Measurements from ENCODE around the gene DAB2IP.

The DAB2IP gene

GRCh38 chr9:121646992-121647391 lies 4.4 kb upstream of the DAB2IP start:
- no peak overlapping the region for H3K27ac ChIP-seq (ENCODE audit: low read depth, low read length)
- no peak overlapping the region for H3K9ac ChIP-seq (ENCODE audit: low read depth, low read length)
- 88% methylated on average over 1 of the region's 1 CpG for WGBS
- H3K27me3 ChIP-seq (ENCODE audit: insufficient read depth, low read length): peaks cover 6% of the 10 kb centered on the region; the same call in 1 of the 2 replicates
- no peak overlapping the region for H3K4me3 ChIP-seq (ENCODE audit: low read length)
- H3K36me3 ChIP-seq (ENCODE audit: insufficient read depth, low read length): no peaks in the 10 kb centered on the region
- peaks cover 23% of the 10 kb centered on the region for H3K4me1 ChIP-seq (ENCODE audit: insufficient read depth, low read length)
- no peaks in the 10 kb centered on the region for H3K9me3 ChIP-seq (ENCODE audit: insufficient read depth, low read depth, low read length)

DNA sequence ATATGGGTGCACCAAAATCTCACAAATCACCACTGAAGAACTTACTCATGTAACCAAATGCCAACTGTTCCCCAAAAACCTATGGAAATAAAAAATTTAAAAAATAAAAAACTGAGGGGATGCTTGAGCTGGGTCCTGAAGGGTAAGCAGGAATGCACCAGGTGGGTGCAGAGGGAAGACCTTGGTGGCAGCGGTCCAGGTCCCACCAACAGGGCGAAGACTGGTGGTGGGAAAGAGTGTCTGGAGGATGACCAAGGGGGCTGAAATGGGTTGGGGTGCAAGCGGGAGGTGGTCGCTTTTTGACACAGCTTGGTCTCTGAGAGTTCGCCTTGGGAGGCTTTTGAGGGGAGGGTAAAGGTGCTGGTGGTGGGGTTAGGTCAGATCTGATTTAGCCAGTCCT lies 3.3 kb upstream of the DAB2IP start:
- peaks cover 30% of the 10 kb centered on the region for H3K4me1 ChIP-seq (ENCODE audit: insufficient read depth, low read length)
- H3K36me3 ChIP-seq (ENCODE audit: insufficient read depth, low read length): no peaks in the 10 kb centered on the region
- no peak overlapping the region for H3K27ac ChIP-seq (ENCODE audit: low read depth, low read length)
- peaks cover 6% of the 10 kb centered on the region; the same call in 1 of the 2 replicates for H3K27me3 ChIP-seq (ENCODE audit: insufficient read depth, low read length)
- no peak overlapping the region for H3K9ac ChIP-seq (ENCODE audit: low read depth, low read length)
- WGBS: 89% methylated on average over 5 of the region's 5 CpGs
- H3K9me3 ChIP-seq (ENCODE audit: insufficient read depth, low read depth, low read length): no peaks in the 10 kb centered on the region
- H3K4me3 ChIP-seq (ENCODE audit: low read length): no peak overlapping the region

DNA sequence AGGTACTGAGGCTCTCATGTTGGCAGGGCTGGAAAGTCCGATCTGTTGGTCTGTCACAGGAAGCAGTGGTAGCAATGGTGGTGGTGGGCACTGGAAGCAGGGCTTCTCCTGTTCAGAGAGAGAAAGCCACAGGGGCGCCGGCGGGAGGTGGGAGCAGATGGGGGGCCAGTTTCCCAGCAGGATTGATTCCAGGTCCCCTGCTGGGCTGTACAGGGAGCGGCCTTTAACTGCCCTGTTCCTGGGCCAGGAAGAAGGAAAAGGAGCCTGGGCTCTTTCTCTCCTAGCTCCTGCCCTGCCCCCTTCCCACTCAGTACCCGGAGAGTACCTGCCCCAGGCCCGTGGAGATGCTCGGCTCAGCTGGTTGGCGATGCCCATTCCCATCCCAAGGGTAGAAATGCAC lies 2.6 kb upstream of the DAB2IP start:
- Histone ChIP-seq H3K36me3 (ENCODE audit: insufficient read depth, low read length) (no peaks in the 10 kb centered on the region), H3K27ac (ENCODE audit: low read depth, low read length) (no peak overlapping the region), H3K9ac (ENCODE audit: low read depth, low read length) (no peak overlapping the region), H3K4me1 (ENCODE audit: insufficient read depth, low read length) (peaks cover 30% of the 10 kb centered on the region), H3K4me3 (ENCODE audit: low read length) (no peak overlapping the region), H3K27me3 (ENCODE audit: insufficient read depth, low read length) (peaks cover 6% of the 10 kb centered on the region; the same call in 1 of the 2 replicates), H3K9me3 (ENCODE audit: insufficient read depth, low read depth, low read length) (no peaks in the 10 kb centered on the region)
- WGBS: 76% methylated on average over 9 of the region's 9 CpGs

GRCh38 chr9:121649476-121650216 lies 1.8 kb upstream of the DAB2IP start:
- Histone ChIP-seq H3K27me3 (ENCODE audit: insufficient read depth, low read length) (peaks cover 6% of the 10 kb centered on the region; the same call in 1 of the 2 replicates), H3K4me1 (ENCODE audit: insufficient read depth, low read length) (peaks cover 30% of the 10 kb centered on the region), H3K27ac (ENCODE audit: low read depth, low read length) (no peak overlapping the region), H3K4me3 (ENCODE audit: low read length) (peak overlapping the region; percentile 83), H3K9me3 (ENCODE audit: insufficient read depth, low read depth, low read length) (no peaks in the 10 kb centered on the region), H3K36me3 (ENCODE audit: insufficient read depth, low read length) (no peaks in the 10 kb centered on the region), H3K9ac (ENCODE audit: low read depth, low read length) (no peak overlapping the region)
- WGBS: 42% methylated on average over 9 of the region's 9 CpGs

DNA sequence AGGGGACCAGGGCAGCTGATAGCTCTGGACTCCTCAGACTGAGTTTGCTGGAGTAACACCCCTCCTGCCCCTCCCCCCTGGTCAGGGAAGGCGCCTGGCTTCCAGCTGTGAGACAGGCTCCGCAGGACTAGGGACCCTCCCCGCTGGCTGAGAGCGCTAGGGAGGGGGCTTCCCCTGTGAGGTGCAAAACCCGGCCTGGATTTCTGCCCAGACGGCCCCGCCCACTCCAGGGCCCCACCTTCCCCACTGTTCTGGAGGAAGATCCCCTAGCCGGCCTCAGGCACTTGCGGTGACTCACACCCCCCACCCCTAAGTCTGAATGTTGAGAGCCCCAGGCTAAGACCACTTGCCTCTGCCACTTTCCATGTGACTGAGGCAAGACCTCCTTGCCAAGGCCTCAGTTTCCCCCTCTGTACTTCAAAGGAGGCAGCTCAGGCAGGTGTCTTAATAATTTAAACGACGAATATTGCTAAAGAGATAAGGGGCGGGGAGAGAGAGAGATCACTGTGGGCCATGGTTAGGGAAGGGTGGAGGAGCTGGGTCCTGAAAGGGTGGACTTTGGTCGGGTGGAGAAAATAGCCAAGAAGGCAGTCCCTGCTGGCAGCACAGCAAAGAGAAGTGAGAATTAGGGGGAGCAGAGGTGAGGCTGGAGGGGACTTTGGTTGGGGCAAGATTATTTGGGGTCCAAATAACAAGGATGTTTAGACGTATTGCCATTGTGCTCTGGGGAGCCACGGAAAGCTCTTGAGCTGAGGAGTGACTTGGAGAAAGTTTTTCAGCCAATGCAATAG lies 1.0 kb upstream of the DAB2IP start:
- Histone ChIP-seq H3K4me3 (ENCODE audit: low read length) (peak overlapping the region; percentile 83), H3K9ac (ENCODE audit: low read depth, low read length) (no peak overlapping the region), H3K27me3 (ENCODE audit: insufficient read depth, low read length) (peaks cover 6% of the 10 kb centered on the region; the same call in 1 of the 2 replicates), H3K9me3 (ENCODE audit: insufficient read depth, low read depth, low read length) (no peaks in the 10 kb centered on the region), H3K4me1 (ENCODE audit: insufficient read depth, low read length) (peaks cover 30% of the 10 kb centered on the region), H3K27ac (ENCODE audit: low read depth, low read length) (no peak overlapping the region), H3K36me3 (ENCODE audit: insufficient read depth, low read length) (no peaks in the 10 kb centered on the region)
- 11% methylated on average over 15 of the region's 15 CpGs for WGBS

- 15% methylated on average over 9 of the region's 9 CpGs for WGBS
- H3K27me3 ChIP-seq (ENCODE audit: insufficient read depth, low read length): peaks cover 6% of the 10 kb centered on the region; the same call in 1 of the 2 replicates
- H3K9me3 ChIP-seq (ENCODE audit: insufficient read depth, low read depth, low read length): no peaks in the 10 kb centered on the region
- H3K27ac ChIP-seq (ENCODE audit: low read depth, low read length): peak overlapping the region; percentile 28; the same call in 1 of the 2 replicates
- no peaks in the 10 kb centered on the region for H3K36me3 ChIP-seq (ENCODE audit: insufficient read depth, low read length)
- H3K9ac ChIP-seq (ENCODE audit: low read depth, low read length): no peak overlapping the region
- H3K4me1 ChIP-seq (ENCODE audit: insufficient read depth, low read length): peaks cover 30% of the 10 kb centered on the region
- peak overlapping the region; percentile 83 for H3K4me3 ChIP-seq (ENCODE audit: low read length)
Measured at GRCh38 chr9:121651008-121651294, 483 bp upstream of the DAB2IP start.

DNA sequence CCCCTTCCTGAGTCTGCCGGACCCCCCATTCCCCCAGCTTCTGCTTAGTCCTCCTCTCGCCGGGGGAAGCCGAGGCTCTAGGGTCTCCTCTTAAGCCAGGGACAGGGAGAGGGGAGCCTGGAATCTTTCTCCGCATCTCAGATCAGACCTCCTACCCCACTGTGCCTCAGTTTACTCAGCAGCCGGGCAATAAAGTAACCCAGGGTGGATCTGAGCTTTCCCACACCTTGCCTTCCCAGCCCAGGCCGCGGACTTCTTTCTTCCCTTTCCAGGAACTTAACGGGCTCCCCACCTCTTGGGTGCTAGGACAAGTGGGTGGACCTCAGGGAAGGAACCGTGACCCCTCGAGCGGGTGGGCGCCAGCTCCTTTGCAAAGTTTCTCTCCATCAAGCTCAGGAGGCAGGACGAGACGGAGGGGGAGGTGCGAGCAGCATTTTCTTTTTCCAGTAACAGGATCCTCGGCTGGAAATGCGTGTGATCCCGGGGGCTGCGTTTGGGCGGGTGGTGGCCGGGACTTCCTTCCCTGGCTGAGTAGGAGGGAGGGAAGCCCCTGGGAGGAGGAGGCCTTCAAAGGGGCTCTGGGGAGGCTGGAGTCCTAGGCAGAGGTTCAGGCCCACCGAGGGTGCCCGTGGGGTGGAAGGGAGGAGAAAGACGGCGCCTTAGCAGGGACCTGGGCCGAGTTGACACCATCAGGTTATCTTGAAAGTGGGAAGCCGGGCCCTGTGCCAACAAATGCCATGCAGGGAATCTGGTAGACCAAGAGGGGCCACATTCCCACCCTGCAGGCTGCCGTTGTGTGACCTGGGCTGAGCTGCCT lies 795 bp downstream of the DAB2IP start:
- Histone ChIP-seq H3K27me3 (ENCODE audit: insufficient read depth, low read length) (peaks cover 6% of the 10 kb centered on the region; the same call in 1 of the 2 replicates), H3K4me1 (ENCODE audit: insufficient read depth, low read length) (peaks cover 26% of the 10 kb centered on the region)

DNA sequence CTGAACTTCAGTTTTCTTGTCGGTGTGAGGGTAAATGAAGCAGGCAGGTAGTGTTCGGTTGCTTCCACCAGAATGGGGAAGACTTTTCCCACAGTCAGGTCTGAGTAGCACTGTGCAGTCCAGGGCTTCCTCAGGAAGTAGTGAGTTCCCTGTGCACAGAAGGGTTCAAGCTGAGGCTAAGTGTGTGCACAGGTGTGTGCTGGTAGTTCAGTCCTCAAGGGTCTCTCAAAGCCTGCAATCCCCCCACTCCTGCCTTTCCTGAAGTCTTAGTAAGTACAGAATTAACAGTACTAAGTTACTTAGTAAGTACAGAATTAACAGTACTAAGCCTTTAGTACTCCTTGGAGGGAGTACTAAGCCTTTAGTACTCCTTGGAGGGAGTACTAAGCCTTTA lies 1.4 kb downstream of the DAB2IP start:
- Histone ChIP-seq H3K36me3 (ENCODE audit: insufficient read depth, low read length) (peaks cover 5% of the 10 kb centered on the region; the same call in 1 of the 2 replicates), H3K4me3 (ENCODE audit: low read length) (peak overlapping the region; percentile 83), H3K27me3 (ENCODE audit: insufficient read depth, low read length) (peaks cover 6% of the 10 kb centered on the region; the same call in 1 of the 2 replicates), H3K27ac (ENCODE audit: low read depth, low read length) (no peak overlapping the region), H3K9me3 (ENCODE audit: insufficient read depth, low read depth, low read length) (no peaks in the 10 kb centered on the region), H3K4me1 (ENCODE audit: insufficient read depth, low read length) (peaks cover 26% of the 10 kb centered on the region), H3K9ac (ENCODE audit: low read depth, low read length) (peak overlapping the region; percentile 71; the same call in 1 of the 2 replicates)
- WGBS: 31% methylated on average over 2 of the region's 2 CpGs

More for the DNA sequence above, 795 bp downstream of the DAB2IP start:
- Histone ChIP-seq H3K27ac (ENCODE audit: low read depth, low read length) (no peak overlapping the region; the same call in 1 of the 2 replicates), H3K9ac (ENCODE audit: low read depth, low read length) (peak overlapping the region; percentile 71), H3K36me3 (ENCODE audit: insufficient read depth, low read length) (peaks cover 5% of the 10 kb centered on the region; the same call in 1 of the 2 replicates), H3K4me3 (ENCODE audit: low read length) (peak overlapping the region; percentile 83), H3K9me3 (ENCODE audit: insufficient read depth, low read depth, low read length) (no peaks in the 10 kb centered on the region)
- WGBS: 3% methylated on average over 29 of the region's 29 CpGs

GRCh38 chr9:121654499-121655140 lies 3.2 kb downstream of the DAB2IP start:
- WGBS: 76% methylated on average over 3 of the region's 3 CpGs
- Histone ChIP-seq H3K36me3 (ENCODE audit: insufficient read depth, low read length) (peaks cover 5% of the 10 kb centered on the region; the same call in 1 of the 2 replicates), H3K4me3 (ENCODE audit: low read length) (no peak overlapping the region), H3K4me1 (ENCODE audit: insufficient read depth, low read length) (peaks cover 14% of the 10 kb centered on the region), H3K9ac (ENCODE audit: low read depth, low read length) (no peak overlapping the region), H3K27ac (ENCODE audit: low read depth, low read length) (no peak overlapping the region), H3K9me3 (ENCODE audit: insufficient read depth, low read depth, low read length) (no peaks in the 10 kb centered on the region), H3K27me3 (ENCODE audit: insufficient read depth, low read length) (peaks cover 6% of the 10 kb centered on the region; the same call in 1 of the 2 replicates)

GRCh38 chr9:121655231-121655755 lies 3.9 kb downstream of the DAB2IP start:
- H3K27me3 ChIP-seq (ENCODE audit: insufficient read depth, low read length): peaks cover 6% of the 10 kb centered on the region; the same call in 1 of the 2 replicates
- H3K36me3 ChIP-seq (ENCODE audit: insufficient read depth, low read length): peaks cover 5% of the 10 kb centered on the region; the same call in 1 of the 2 replicates
- no peaks in the 10 kb centered on the region for H3K9me3 ChIP-seq (ENCODE audit: insufficient read depth, low read depth, low read length)
- WGBS: 97% methylated on average over 3 of the region's 3 CpGs
- H3K4me1 ChIP-seq (ENCODE audit: insufficient read depth, low read length): peaks cover 8% of the 10 kb centered on the region; the same call in 1 of the 2 replicates
- H3K27ac ChIP-seq (ENCODE audit: low read depth, low read length): no peak overlapping the region
- no peak overlapping the region for H3K9ac ChIP-seq (ENCODE audit: low read depth, low read length)
- no peak overlapping the region for H3K4me3 ChIP-seq (ENCODE audit: low read length)
